Mesendoderm (in vitro differentiated cells): ENCODE measurements around the gene MLST8.

ENCODE experiments used
- DNase-seq: peaks from one replicate; pipeline ENCODE4 v3.0.0; 2013
- H2AK5ac ChIP-seq: 2 replicates; pipeline ENCODE4 v1.6.1; 2013; ENCODE audit warnings: low read length, inconsistent platforms
- H2BK120ac ChIP-seq: 2 replicates; pipeline ENCODE4 v1.6.1; 2013; ENCODE audit warnings: low read depth, mild to moderate bottlenecking, low read length, moderate library complexity, mixed read lengths
- H2BK15ac ChIP-seq: replicated peaks from 2 replicates; pipeline ENCODE4 v1.6.1; 2013; ENCODE audit warnings: low read depth, mild to moderate bottlenecking, moderate library complexity
- H2BK5ac ChIP-seq: 2 replicates; pipeline ENCODE4 v1.6.1; 2013; ENCODE audit warnings: low read length, inconsistent platforms
- H3K18ac ChIP-seq: 2 replicates; pipeline ENCODE4 v1.6.1; 2013; ENCODE audit warnings: mild to moderate bottlenecking, low read length, mixed read lengths
- H3K23ac ChIP-seq: one replicate; pipeline ENCODE4 v1.6.1; 2013; ENCODE audit warnings: low read length
- H3K27ac ChIP-seq: 2 replicates; pipeline ENCODE4 v1.5.1; 2013; ENCODE audit warnings: low read depth, mild to moderate bottlenecking, inconsistent platforms, low read length, moderate library complexity
- H3K27me3 ChIP-seq: 2 replicates; pipeline ENCODE4 v1.6.1; 2013; ENCODE audit warnings: low read length, control low read depth, mild to moderate bottlenecking, inconsistent platforms; ENCODE audit not compliant: insufficient read depth, poor library complexity
- H3K36me3 ChIP-seq: 2 replicates; pipeline ENCODE4 v1.6.1; 2013; ENCODE audit warnings: low read length, inconsistent platforms; ENCODE audit not compliant: control insufficient read depth, insufficient read depth
- H3K4ac ChIP-seq: one replicate; pipeline ENCODE4 v1.6.1; 2013; ENCODE audit warnings: low read depth, mild to moderate bottlenecking, low read length, moderate library complexity
- H3K4me1 ChIP-seq: 2 replicates; pipeline ENCODE4 v1.6.1; 2013; ENCODE audit warnings: low read depth, low read length, inconsistent platforms; ENCODE audit not compliant: control insufficient read depth
- H3K4me2 ChIP-seq: 2 replicates; pipeline ENCODE4 v1.6.1; 2013; ENCODE audit warnings: low read length
- H3K4me3 ChIP-seq: 2 replicates; pipeline ENCODE4 v1.5.1; 2013; ENCODE audit warnings: mild to moderate bottlenecking, low read length
- H3K56ac ChIP-seq: one replicate; pipeline ENCODE4 v1.6.1; 2013; ENCODE audit warnings: low read length
- H3K79me1 ChIP-seq: 2 replicates; pipeline ENCODE4 v1.6.1; 2013; ENCODE audit warnings: low read length, inconsistent platforms
- H3K79me2 ChIP-seq: 2 replicates; pipeline ENCODE4 v1.6.1; 2013; ENCODE audit warnings: mild to moderate bottlenecking, low read length; ENCODE audit not compliant: control insufficient read depth, insufficient read depth
- H3K9ac ChIP-seq: 2 replicates; pipeline ENCODE4 v1.6.1; 2013; ENCODE audit warnings: low read length, inconsistent platforms
- H4K5ac ChIP-seq: one replicate; pipeline ENCODE4 v1.6.1; 2013; ENCODE audit warnings: low read length
- H4K8ac ChIP-seq: one replicate; pipeline ENCODE4 v1.6.1; 2013; ENCODE audit warnings: low read depth, mild to moderate bottlenecking, control low read depth, low read length, moderate library complexity
- WGBS: extraction: QIAGEN DNeasy Blood & Tissue Kit; methylation state at CpG from one replicate; pipeline ENCODE4 v1.1.7; 2013; ENCODE audit warnings: low lambda C conversion rate, missing lambda C conversion rate; ENCODE audit not compliant: insufficient coverage; ENCODE audit errors: extremely low coverage; 5-methylcytosine and 5-hydroxymethylcytosine counted together

MLST8 gene

DNA sequence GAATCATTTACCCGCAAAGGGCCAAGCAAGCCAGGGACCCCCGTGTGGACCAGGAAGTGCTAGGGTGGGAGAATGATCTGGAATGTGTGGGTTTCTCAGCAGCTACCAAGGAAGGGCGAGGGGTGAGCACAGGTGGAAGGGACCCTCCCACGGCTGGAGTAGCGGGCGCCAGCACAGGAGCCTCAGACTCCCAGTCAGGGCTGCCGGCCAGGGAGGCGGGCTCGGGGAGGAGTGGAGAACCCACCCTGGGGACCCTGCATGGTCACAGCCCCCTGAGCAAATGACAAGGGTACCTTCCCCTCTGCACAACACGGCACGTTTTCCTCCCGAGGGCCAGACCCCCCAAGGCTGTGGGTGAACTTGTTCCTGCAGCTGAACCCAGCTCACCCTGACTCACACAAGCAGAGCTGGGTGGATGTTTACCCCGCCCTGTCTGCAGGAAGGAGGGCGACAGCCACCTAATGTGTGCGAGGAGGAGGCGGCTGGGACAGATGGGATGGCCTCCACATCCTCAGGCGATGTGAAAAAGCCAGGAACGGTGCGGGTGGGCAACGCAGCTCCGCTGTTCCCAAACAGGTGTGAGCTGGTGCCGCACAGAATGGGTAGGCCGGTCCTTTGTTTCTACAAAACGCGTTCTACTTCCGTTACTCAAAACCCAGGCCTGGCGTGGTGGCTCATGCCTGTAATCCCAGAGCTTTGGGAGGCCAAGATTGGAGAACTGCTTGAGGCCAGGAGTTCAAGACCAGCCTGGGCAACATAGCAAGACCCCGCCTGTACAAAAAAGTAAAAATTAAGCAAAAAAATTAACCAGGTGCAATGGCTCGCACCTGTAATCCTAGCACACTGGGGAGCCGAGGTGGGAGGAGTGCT, 39.9 kb downstream of the MLST8 start:
- H3K4me2 ChIP-seq = no peak overlapping the region
- H3K4me1 ChIP-seq = no peaks in the 10 kb centered on the region
- no peak overlapping the region for H3K56ac ChIP-seq
- H2BK120ac ChIP-seq = no peak overlapping the region
- H3K18ac ChIP-seq = no peak overlapping the region
- no peak overlapping the region for H2BK15ac ChIP-seq
- H3K36me3 ChIP-seq = peaks cover 6% of the 10 kb centered on the region
- no peak overlapping the region for H3K9ac ChIP-seq
- H2BK5ac ChIP-seq = no peak overlapping the region
- H3K23ac ChIP-seq = no peak overlapping the region
- H3K79me1 ChIP-seq = peaks cover 4% of the 10 kb centered on the region
- no peaks in the 10 kb centered on the region for H3K27me3 ChIP-seq
- H4K5ac ChIP-seq = no peak overlapping the region
- H3K27ac ChIP-seq = no peak overlapping the region
- no peak overlapping the region for H3K4me3 ChIP-seq
- H4K8ac ChIP-seq = no peak overlapping the region
- H3K79me2 ChIP-seq = peaks cover 5% of the 10 kb centered on the region
- no peak overlapping the region for H2AK5ac ChIP-seq
- no CpG with 5 or more reads among the region's 30 CpGs for WGBS
- DNase-seq = no peak
- no peak overlapping the region for H3K4ac ChIP-seq

DNA sequence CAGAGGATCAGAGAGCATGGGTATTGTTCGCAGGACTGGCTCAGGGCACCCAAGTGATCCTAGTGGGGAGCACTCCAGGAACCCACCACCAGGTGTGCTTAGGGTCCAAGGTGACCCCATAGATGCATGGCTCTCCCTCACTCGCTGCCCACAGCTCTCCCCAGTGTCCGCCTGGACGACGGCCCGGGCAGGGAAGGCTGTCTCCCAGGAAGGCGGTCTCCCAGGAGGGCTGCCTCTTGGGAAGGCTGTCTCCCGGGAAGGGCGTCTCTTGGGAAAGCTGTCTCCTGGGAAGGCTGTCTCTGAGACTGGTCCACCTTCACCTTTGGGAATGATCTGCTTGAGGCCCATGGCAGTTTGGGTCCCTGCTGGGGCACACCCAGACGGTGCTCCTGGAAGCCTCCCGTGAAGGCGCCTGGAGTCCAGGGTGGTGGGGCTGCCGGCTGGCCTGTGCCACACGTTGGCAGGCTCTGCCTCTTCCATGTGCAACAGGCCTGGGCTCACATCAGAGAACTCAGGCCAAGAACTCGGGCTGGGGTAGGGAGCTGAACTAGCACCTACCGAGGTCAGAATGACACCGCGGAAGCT, 41.1 kb downstream of the MLST8 start:
- H3K27ac ChIP-seq = no peak overlapping the region
- H4K8ac ChIP-seq = no peak overlapping the region
- H3K18ac ChIP-seq = no peak overlapping the region
- H3K9ac ChIP-seq = no peak overlapping the region
- H2BK5ac ChIP-seq = no peak overlapping the region
- H3K23ac ChIP-seq = no peak overlapping the region
- no peak overlapping the region for H3K4ac ChIP-seq
- peaks cover 6% of the 10 kb centered on the region for H3K79me1 ChIP-seq
- no peaks in the 10 kb centered on the region for H3K27me3 ChIP-seq
- no peak overlapping the region for H2BK120ac ChIP-seq
- H3K79me2 ChIP-seq = peaks cover 8% of the 10 kb centered on the region
- no CpG with 5 or more reads among the region's 18 CpGs for WGBS
- H2AK5ac ChIP-seq = no peak overlapping the region
- no peaks in the 10 kb centered on the region for H3K4me1 ChIP-seq
- no peak overlapping the region for H4K5ac ChIP-seq
- H2BK15ac ChIP-seq = no peak overlapping the region
- H3K4me2 ChIP-seq = no peak overlapping the region
- peaks cover 6% of the 10 kb centered on the region for H3K36me3 ChIP-seq
- no peak overlapping the region for H3K4me3 ChIP-seq
- DNase-seq = no peak
- no peak overlapping the region for H3K56ac ChIP-seq

DNA sequence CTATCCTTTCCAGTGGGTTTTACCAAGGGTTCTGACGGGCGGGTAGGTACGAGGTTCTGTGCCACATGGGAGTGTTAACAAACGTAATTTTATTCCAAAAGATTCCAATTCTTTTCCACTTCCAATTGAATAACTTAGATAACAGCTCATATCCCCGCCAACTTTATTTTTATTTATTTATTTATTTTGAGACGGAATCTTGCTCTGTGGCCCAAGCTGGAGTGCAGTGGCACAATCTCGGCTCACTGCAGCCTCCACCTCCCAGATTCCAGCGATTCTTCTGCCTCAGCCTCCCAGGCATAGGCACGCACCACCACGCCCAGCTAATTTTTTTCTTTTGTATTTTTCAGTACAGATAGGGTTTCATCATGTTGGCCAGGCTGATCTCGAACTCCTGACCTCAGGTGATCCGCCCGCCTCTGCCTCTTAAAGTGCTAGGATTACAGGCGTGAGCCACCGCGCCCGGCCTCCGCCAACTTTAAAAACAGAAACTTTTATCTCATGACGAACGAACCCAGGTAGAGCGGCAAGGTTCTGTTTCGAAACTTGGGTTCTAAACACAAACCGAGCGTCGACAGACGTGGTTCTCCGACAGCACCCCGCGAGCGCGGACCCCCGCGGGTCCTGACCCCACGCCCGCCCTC, 45.5 kb downstream of the MLST8 start:
- Histone ChIP-seq H4K8ac (peak overlapping the region; percentile 99), H3K36me3 (peaks cover 9% of the 10 kb centered on the region), H3K4me2 (peak overlapping the region; percentile 46), H3K4me3 (peak overlapping the region; percentile 16), H3K4ac (peak overlapping the region; percentile 92), H3K23ac (no peak overlapping the region), H3K18ac (peak overlapping the region; percentile 97), H2AK5ac (no peak overlapping the region), H2BK5ac (no peak overlapping the region), H4K5ac (no peak overlapping the region), H3K27ac (peak overlapping the region; percentile 94), H3K9ac (peak overlapping the region; percentile 65), H3K27me3 (no peaks in the 10 kb centered on the region), H3K4me1 (no peaks in the 10 kb centered on the region), H3K56ac (peak overlapping the region; percentile 78), H3K79me1 (peaks cover 4% of the 10 kb centered on the region), H2BK15ac (no peak overlapping the region), H3K79me2 (peaks cover 8% of the 10 kb centered on the region), H2BK120ac (no peak overlapping the region)
- DNase-seq = peak; percentile 48
- WGBS = no CpG with 5 or more reads among the region's 35 CpGs

DNA sequence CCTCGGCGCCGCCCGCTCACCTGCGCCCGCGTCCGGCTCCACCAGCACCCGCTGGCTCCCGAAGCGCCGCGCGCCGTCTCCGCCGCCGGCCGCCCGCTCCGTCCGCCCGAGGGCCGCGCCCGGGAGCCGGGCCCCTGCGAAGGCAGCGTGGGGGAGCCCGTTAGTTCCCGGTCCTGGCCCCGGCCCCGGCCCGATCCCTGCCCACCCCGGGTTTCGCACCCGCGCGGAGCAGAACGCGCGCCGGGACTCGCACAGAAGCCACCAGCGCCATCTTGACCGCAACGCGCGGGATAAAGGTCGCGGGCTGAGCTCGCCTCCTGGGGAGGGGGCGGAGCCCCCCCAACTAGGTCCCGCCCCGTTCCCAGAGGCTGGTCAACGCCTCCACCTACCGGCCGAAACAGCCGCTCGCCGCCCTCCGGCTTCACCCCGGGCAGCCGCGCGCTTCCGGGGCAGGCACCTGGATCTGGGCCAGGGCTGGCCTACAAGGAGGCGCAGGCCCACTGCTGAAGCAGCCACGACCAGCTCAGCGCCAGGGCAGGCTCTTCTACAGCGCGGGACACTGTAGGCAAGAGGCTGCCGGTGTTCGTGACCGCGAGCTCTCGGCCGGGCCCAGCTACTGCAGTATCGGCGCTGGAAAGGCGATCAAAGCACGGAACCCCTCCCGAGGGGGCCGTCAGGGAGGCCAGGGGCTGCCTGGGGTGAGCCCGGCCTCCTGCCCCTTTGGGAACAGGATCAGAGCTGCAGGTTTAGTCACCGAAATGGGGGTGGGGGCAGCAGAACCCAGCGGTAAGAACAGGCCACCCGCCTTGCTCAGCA, 46.2 kb downstream of the MLST8 start, which contains the start of gene ECI1:
ECI1 (minus strand) TSS at position 292 of the 816 bp plus-strand sequence; CDS start at position 271, 21 bp downstream.
- Histone ChIP-seq H3K18ac (peak within 1 kb of the TSS; percentile 97), H3K23ac (peak within 1 kb of the TSS; percentile 24), H2AK5ac (no peak within 1 kb of the TSS), H2BK120ac (no peak within 1 kb of the TSS), H3K27ac (peak within 1 kb of the TSS; percentile 94), H3K27me3 (no peaks in the 10 kb centered on the region), H2BK15ac (no peak within 1 kb of the TSS), H3K9ac (peak within 1 kb of the TSS; percentile 65), H3K36me3 (peaks cover 11% of the 10 kb centered on the region), H3K4me1 (no peaks in the 10 kb centered on the region), H4K8ac (peak within 1 kb of the TSS; percentile 99), H3K56ac (peak within 1 kb of the TSS; percentile 82), H2BK5ac (no peak within 1 kb of the TSS), H4K5ac (no peak within 1 kb of the TSS), H3K79me2 (peaks cover 8% of the 10 kb centered on the region), H3K4me2 (peak within 1 kb of the TSS; percentile 46), H3K4me3 (peak within 1 kb of the TSS; percentile 16), H3K4ac (peak within 1 kb of the TSS; percentile 92), H3K79me1 (peaks cover 5% of the 10 kb centered on the region)
- no CpG with 5 or more reads among the region's 88 CpGs for WGBS
- DNase-seq = peak; percentile 95

DNA sequence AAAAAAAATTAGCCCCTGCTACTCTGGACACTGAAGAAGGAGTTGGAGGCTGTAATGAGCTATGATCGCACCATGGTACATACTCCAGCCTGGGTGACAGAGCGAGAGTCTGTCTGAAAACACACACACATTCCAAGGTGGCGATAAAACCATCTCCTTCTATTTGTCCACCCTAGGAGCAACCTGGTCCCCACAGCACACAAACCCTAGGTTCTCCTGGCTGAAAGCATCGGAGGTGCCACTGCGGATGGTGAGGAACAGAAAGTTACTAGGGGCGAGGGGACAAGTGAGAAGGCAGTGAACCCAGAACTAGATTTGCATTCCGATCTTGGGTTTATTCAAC, 47.5 kb downstream of the MLST8 start:
- Histone ChIP-seq H4K5ac (no peak overlapping the region), H3K56ac (peak overlapping the region; percentile 22), H3K4me2 (no peak overlapping the region), H3K27me3 (no peaks in the 10 kb centered on the region), H3K9ac (no peak overlapping the region), H4K8ac (no peak overlapping the region), H3K79me2 (peaks cover 10% of the 10 kb centered on the region), H3K36me3 (peaks cover 19% of the 10 kb centered on the region), H3K27ac (no peak overlapping the region), H2BK5ac (no peak overlapping the region), H3K4me1 (no peaks in the 10 kb centered on the region), H3K23ac (no peak overlapping the region), H3K4ac (no peak overlapping the region), H3K18ac (no peak overlapping the region), H3K79me1 (peaks cover 12% of the 10 kb centered on the region), H2AK5ac (no peak overlapping the region), H3K4me3 (no peak overlapping the region), H2BK15ac (no peak overlapping the region), H2BK120ac (no peak overlapping the region)
- peak; percentile 15 for DNase-seq
- WGBS = no CpG with 5 or more reads among the region's 7 CpGs
